ENCODE measurements around the gene SOX12. TPM values are rescaled to one million over a fixed set of nuclear protein-coding genes. Genes with fewer than 3 reads are reported as not detected.

Gene SOX12
- total and polyA plus RNA-seq, 4 donors: 2.7 to 15.9 (median 5.4) TPM

DNA sequence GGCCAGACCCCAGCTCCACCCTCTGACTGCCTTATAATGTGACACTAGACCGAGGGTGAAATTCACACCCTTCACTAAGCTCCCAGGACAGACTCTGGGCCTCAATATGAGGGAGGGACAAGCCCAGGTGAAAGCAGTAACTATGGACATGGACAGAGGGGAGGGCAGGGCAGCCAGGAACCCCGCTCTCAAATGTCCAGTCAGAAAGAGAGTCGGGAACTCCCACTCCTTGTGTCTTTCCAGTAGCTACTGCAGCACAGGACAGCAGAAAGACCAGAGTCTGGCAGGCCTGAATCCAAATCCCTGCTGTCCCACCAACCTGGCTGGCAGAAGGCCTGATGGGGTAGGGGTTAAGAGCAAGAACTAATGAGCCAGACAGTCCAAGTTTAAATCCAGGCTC is 41.2 kb upstream of the SOX12 start:
- Histone ChIP-seq H3K9ac (ENCODE audit: insufficient read depth in 1 of 2, low read length in 2 of 2) (no peak overlapping the region), H3K27ac (ENCODE audit: low read depth in 1 of 2, low read length in 1 of 2) (no peak overlapping the region), H3K36me3 (ENCODE audit: control insufficient read depth in 4 of 4, insufficient read depth in 4 of 4, low read length in 4 of 4) (peaks cover 0 to 20% (median 4%) of the 10 kb centered on the region in 4 donors), H3K4me3 (no peak overlapping the region), H3K4me1 (ENCODE audit: control insufficient read depth in 5 of 5, insufficient read depth in 5 of 5, low read length in 5 of 5) (peaks cover 0 to 3% (median 0%) of the 10 kb centered on the region in 5 donors), H3K27me3 (ENCODE audit: control insufficient read depth in 3 of 3, insufficient read depth in 3 of 3, low read length in 2 of 3) (no peaks in the 10 kb centered on the region), H3K9me3 (ENCODE audit: control insufficient read depth in 4 of 4, insufficient read depth in 3 of 4, low read length in 3 of 4) (no peaks in the 10 kb centered on the region)
- TF ChIP-seq CTCF (IDR thresholded peaks at IDR 0.05; ENCODE audit: control extremely low read depth, extremely low read depth): no peak
- WGBS, 2 donors: 54 to 58% methylated on average over 3 of the region's 3 CpGs
- DNase-seq (no peak), ATAC-seq (ENCODE audit: insufficient read depth, low FRiP score) (no peak)

DNA sequence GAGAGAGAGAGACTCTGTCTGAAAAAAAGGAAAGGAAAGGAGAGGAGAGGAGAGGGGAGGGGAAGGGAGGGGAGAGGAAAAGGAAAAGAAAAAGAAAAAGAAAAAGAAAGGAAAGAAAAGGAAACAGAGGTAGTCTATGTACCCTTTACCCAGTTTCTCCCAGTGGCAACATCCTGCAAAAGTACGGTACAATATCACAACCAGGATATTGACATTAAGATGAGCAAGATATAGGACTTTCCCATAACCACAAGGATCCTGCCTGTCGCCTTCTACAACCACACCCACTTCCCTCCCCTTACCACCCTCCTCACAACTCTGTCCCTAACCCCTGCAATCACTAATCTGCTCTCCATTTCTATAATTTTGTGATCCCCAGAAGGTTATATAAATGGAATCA is 38.8 kb upstream of the SOX12 start:
- Histone ChIP-seq H3K36me3 (ENCODE audit: control insufficient read depth in 4 of 4, insufficient read depth in 4 of 4, low read length in 4 of 4) (peaks cover 0 to 11% (median 4%) of the 10 kb centered on the region in 4 donors), H3K9ac (ENCODE audit: insufficient read depth in 1 of 2, low read length in 2 of 2) (no peak overlapping the region), H3K27me3 (ENCODE audit: control insufficient read depth in 3 of 3, insufficient read depth in 3 of 3, low read length in 2 of 3) (no peaks in the 10 kb centered on the region), H3K4me1 (ENCODE audit: control insufficient read depth in 5 of 5, insufficient read depth in 5 of 5, low read length in 5 of 5) (peaks cover 0 to 15% (median 8%) of the 10 kb centered on the region in 5 donors), H3K27ac (ENCODE audit: low read depth in 1 of 2, low read length in 1 of 2) (no peak overlapping the region), H3K9me3 (ENCODE audit: control insufficient read depth in 4 of 4, insufficient read depth in 3 of 4, low read length in 3 of 4) (no peaks in the 10 kb centered on the region), H3K4me3 (no peak overlapping the region)
- ATAC-seq (ENCODE audit: insufficient read depth, low FRiP score) (no peak), DNase-seq (no peak)
- WGBS, 2 donors: 23 to 52% methylated on average over 2 of the region's 2 CpGs
- TF ChIP-seq CTCF (IDR thresholded peaks at IDR 0.05; ENCODE audit: control extremely low read depth, extremely low read depth): no peak

DNA sequence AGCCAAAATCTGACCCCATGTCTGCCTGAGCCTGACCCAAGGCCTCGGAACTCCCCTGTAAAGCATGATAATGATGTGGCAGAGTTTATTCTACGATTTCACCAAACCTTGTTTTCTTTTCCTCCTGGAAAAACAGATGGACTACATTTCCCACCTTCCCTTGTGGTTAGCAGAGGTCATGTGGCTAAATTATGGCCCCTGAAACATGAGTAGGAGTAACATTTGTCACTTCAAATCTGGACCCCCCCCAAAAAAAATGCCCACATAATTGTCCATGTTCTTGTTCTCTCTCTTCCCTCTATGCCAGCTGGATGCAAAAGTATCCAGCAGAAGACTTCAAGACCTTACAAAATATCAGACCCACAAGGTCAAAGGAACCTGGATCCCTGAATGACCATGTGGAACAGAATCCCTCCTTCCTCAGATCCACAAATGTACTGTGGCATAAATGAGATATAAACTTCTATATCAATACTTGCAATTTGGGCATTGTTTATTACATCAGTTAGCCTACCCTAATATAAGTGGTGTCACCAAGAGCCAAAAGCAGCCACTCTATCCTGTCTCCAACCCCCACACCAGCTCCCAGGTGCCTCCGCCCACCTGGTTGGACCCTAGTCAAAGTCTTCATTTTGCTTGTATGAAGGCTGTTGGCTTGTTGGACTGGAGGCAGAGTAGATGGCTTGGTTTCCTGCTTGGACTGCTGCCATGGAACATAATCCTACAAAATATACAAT is 36.2 kb upstream of the SOX12 start:
- Histone ChIP-seq H3K27me3 (ENCODE audit: control insufficient read depth in 3 of 3, insufficient read depth in 3 of 3, low read length in 2 of 3) (no peaks in the 10 kb centered on the region), H3K36me3 (ENCODE audit: control insufficient read depth in 4 of 4, insufficient read depth in 4 of 4, low read length in 4 of 4) (peaks cover 0 to 2% (median 0%) of the 10 kb centered on the region in 4 donors), H3K4me3 (no peak overlapping the region), H3K4me1 (ENCODE audit: control insufficient read depth in 5 of 5, insufficient read depth in 5 of 5, low read length in 5 of 5) (peaks cover 0 to 22% (median 14%) of the 10 kb centered on the region in 5 donors), H3K9me3 (ENCODE audit: control insufficient read depth in 4 of 4, insufficient read depth in 3 of 4, low read length in 3 of 4) (no peaks in the 10 kb centered on the region), H3K9ac (ENCODE audit: insufficient read depth in 1 of 2, low read length in 2 of 2) (peak overlapping the region in 1 of 2 donors; percentile 99), H3K27ac (ENCODE audit: low read depth in 1 of 2, low read length in 1 of 2) (no peak overlapping the region)
- no peak for TF ChIP-seq CTCF (IDR thresholded peaks at IDR 0.05; ENCODE audit: control extremely low read depth, extremely low read depth)
- 77 to 83% methylated on average over 3 of the region's 3 CpGs for WGBS, 2 donors
- ATAC-seq (ENCODE audit: insufficient read depth, low FRiP score): no peak
- peak in 1 of 3 donors; percentile 58 for DNase-seq

Data from lung (tissue), 12 donors.